Esophagus squamous epithelium (tissue), 5 donors: ENCODE measurements around the gene TRAF3IP1. TPM values are rescaled to one million over a fixed set of nuclear protein-coding genes. Genes with fewer than 3 reads are reported as not detected.

ENCODE experiments used
- DNase-seq: peaks from one replicate; lab custom pipeline; 2025; lab: John Stamatoyannopoulos, UW
- H3K27ac ChIP-seq, 4 donors: fragments of 200-600 bp; sonication (generic); one replicate each; pipeline ENCODE4 v1.5.1; 2016 to 2019; ENCODE audit warnings: mild to moderate bottlenecking in 1 of 4
- H3K27me3 ChIP-seq, 4 donors: fragments of 200-600 bp; sonication (generic); 1 replicate in 3 of 4; 2 replicates in 1 of 4; pipeline versions ENCODE4 v1.5.1 to v1.6.0; 2017 to 2021; ENCODE audit warnings: antibody characterized with exemption in 1 of 4
- H3K36me3 ChIP-seq, 3 donors: fragments of 200-600 bp; sonication (generic); one replicate each; pipeline ENCODE4 v1.5.1; 2016 to 2019
- H3K4me1 ChIP-seq, 3 donors: fragments of 200-600 bp; sonication (generic); one replicate each; pipeline ENCODE4 v1.5.1; 2017 to 2019
- H3K4me3 ChIP-seq, 4 donors: fragments of 200-600 bp; sonication (generic); 1 replicate in 3 of 4; 2 replicates in 1 of 4; pipeline ENCODE4 v1.5.1; 2016 to 2019; ENCODE audit warnings: mild to moderate bottlenecking in 2 of 4, moderate library complexity in 1 of 4
- H3K9me3 ChIP-seq, 3 donors: fragments of 200-600 bp; sonication (generic); one replicate each; pipeline ENCODE4 v1.5.1; 2016 to 2019
- POLR2A ChIP-seq, 4 donors: fragments of 450-650 bp; IDR thresholded peaks; one replicate each; pipeline ENCODE4 v1.6.1; 2017; ENCODE audit warnings: antibody characterized with exemption in 4 of 4, mild to moderate bottlenecking in 4 of 4, moderate library complexity in 3 of 4
- WGBS, 2 donors: methylation state at CpG; one replicate each; pipeline ENCODE4 v1.1.5; 2018; 5-methylcytosine and 5-hydroxymethylcytosine counted together
- intact Hi-C: fragments of 100-400 bp; cut with DNase I; formaldehyde crosslinking; loops from one replicate; pipeline ENCODE4 v1.15.0; 2022
- total RNA-seq, 4 donors: library from RNA; depleted of rRNA; stranded (reverse); fragments of >200 nt; gene quantifications; one replicate each; pipeline ENCODE4 v1.1.0, GENCODE V29; 2016
- TF ChIP-seq, protein P1 (sequence below), 6 experiments: fragments of 450-650 bp in 4 of 6; fragments of 200-600 bp in 2 of 6; sonication (generic) in 2 of 6; IDR thresholded peaks; one replicate each; pipeline ENCODE4 v1.5.1; 2016 to 2019; ENCODE audit warnings: antibody characterized with exemption in 6 of 6, mild to moderate bottlenecking in 4 of 6, moderate library complexity in 4 of 6
- donor health status: DM: yes; HTN: yes; CAD: no.

The TRAF3IP1 gene
- total RNA-seq, 4 donors from 2014 or later = 5.4 to 13.5 (median 9.8) TPM

- intact Hi-C loops = no loop called here
- 83 to 92% methylated on average over 9 of the region's 9 CpGs for WGBS, 2 donors
- Histone ChIP-seq H3K27me3 (no peaks in the 10 kb centered on the region), H3K4me1 (peaks cover 4 to 15% (median 12%) of the 10 kb centered on the region in 3 donors), H3K27ac (no peak overlapping the region), H3K4me3 (no peak overlapping the region), H3K36me3 (peaks cover 0 to 60% (median 6%) of the 10 kb centered on the region in 3 donors), H3K9me3 (no peaks in the 10 kb centered on the region)
- DNase-seq = no peak
- no peak for TF ChIP-seq POLR2A (IDR thresholded peaks at IDR 0.05)
- TF ChIP-seq, protein P1, sequence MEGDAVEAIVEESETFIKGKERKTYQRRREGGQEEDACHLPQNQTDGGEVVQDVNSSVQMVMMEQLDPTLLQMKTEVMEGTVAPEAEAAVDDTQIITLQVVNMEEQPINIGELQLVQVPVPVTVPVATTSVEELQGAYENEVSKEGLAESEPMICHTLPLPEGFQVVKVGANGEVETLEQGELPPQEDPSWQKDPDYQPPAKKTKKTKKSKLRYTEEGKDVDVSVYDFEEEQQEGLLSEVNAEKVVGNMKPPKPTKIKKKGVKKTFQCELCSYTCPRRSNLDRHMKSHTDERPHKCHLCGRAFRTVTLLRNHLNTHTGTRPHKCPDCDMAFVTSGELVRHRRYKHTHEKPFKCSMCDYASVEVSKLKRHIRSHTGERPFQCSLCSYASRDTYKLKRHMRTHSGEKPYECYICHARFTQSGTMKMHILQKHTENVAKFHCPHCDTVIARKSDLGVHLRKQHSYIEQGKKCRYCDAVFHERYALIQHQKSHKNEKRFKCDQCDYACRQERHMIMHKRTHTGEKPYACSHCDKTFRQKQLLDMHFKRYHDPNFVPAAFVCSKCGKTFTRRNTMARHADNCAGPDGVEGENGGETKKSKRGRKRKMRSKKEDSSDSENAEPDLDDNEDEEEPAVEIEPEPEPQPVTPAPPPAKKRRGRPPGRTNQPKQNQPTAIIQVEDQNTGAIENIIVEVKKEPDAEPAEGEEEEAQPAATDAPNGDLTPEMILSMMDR (IDR thresholded peaks at IDR 0.05) = no peak
Observed at GRCh38 chr2:238325694-238326093, 5.4 kb downstream of the TRAF3IP1 start.

- no peak overlapping the region for H3K4me3 ChIP-seq
- no peak for TF ChIP-seq POLR2A (IDR thresholded peaks at IDR 0.05)
- TF ChIP-seq, protein P1 (IDR thresholded peaks at IDR 0.05) = no peak
- H3K27ac ChIP-seq = no peak overlapping the region
- 85 to 90% methylated on average over 12 of the region's 12 CpGs for WGBS, 2 donors
- H3K36me3 ChIP-seq = peaks cover 0 to 66% (median 6%) of the 10 kb centered on the region in 3 donors
- H3K27me3 ChIP-seq = no peaks in the 10 kb centered on the region
- H3K4me1 ChIP-seq = peaks cover 0 to 4% (median under 1%) of the 10 kb centered on the region in 3 donors
- no peak for DNase-seq
- intact Hi-C loops = no loop called here
- H3K9me3 ChIP-seq = no peaks in the 10 kb centered on the region
Observed at GRCh38 chr2:238326801-238327365, 6.6 kb downstream of the TRAF3IP1 start.

GRCh38 chr2:238327751-238328150 is 7.4 kb downstream of the TRAF3IP1 start:
- Histone ChIP-seq H3K27ac (no peak overlapping the region), H3K4me1 (no peaks in the 10 kb centered on the region), H3K36me3 (peaks cover 0 to 67% (median 6%) of the 10 kb centered on the region in 3 donors), H3K9me3 (no peaks in the 10 kb centered on the region), H3K4me3 (no peak overlapping the region), H3K27me3 (no peaks in the 10 kb centered on the region)
- TF ChIP-seq POLR2A (IDR thresholded peaks at IDR 0.05) = no peak
- TF ChIP-seq, protein P1 (IDR thresholded peaks at IDR 0.05) = no peak
- WGBS, 2 donors = 93 to 97% methylated on average over 3 of the region's 3 CpGs
- no peak for DNase-seq
- intact Hi-C loops = no loop called here

- H3K36me3 ChIP-seq = peaks cover 0 to 78% (median 6%) of the 10 kb centered on the region in 3 donors
- no peaks in the 10 kb centered on the region for H3K4me1 ChIP-seq
- no peak for DNase-seq
- no peak for TF ChIP-seq POLR2A (IDR thresholded peaks at IDR 0.05)
- TF ChIP-seq, protein P1 (IDR thresholded peaks at IDR 0.05) = no peak
- no peak overlapping the region for H3K4me3 ChIP-seq
- H3K9me3 ChIP-seq = no peaks in the 10 kb centered on the region
- no peaks in the 10 kb centered on the region for H3K27me3 ChIP-seq
- 94 to 96% methylated on average over 4 to 6 of the region's 9 CpGs for WGBS, 2 donors
- intact Hi-C loops = no loop called here
- no peak overlapping the region for H3K27ac ChIP-seq
Observed at GRCh38 chr2:238330391-238330790, 10.1 kb downstream of the TRAF3IP1 start.

GRCh38 chr2:238331916-238332315 is 11.6 kb downstream of the TRAF3IP1 start:
- DNase-seq = no peak
- TF ChIP-seq, protein P1 (IDR thresholded peaks at IDR 0.05) = no peak
- no peak for TF ChIP-seq POLR2A (IDR thresholded peaks at IDR 0.05)
- peaks cover 0 to 72% (median 6%) of the 10 kb centered on the region in 3 donors for H3K36me3 ChIP-seq
- no peak overlapping the region for H3K4me3 ChIP-seq
- no peak overlapping the region for H3K27ac ChIP-seq
- H3K4me1 ChIP-seq = no peaks in the 10 kb centered on the region
- H3K27me3 ChIP-seq = no peaks in the 10 kb centered on the region
- intact Hi-C loops = no loop called here
- 88 to 89% methylated on average over 5 of the region's 5 CpGs for WGBS, 2 donors
- H3K9me3 ChIP-seq = no peaks in the 10 kb centered on the region
